ENCODE measurements around the gene CNTN6. TPM values are rescaled to one million over a fixed set of nuclear protein-coding genes. Genes with fewer than 3 reads are reported as not detected.

The CNTN6 gene
- total and polyA plus RNA-seq, 11 donors, result not detected

DNA sequence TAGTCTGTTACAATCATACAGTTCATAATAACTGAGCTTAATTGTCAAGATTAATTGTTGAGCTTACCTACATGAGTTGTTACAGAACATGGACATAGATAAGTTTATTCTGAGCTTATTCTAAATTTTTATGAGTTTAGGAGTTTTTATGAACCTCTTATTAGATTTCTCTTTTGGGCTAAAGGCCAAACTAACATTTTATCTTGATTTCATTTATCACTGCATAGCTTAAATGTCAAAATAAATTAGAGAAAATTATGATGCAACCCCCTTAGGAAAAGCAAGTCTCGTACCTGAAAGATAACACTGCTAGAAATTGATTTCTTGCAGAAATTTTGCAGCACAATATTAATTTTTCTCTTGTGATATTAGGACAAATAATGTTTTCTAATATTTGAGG is 54.5 kb downstream of the CNTN6 start:
- intact Hi-C loops (cut with DNase I), result no loop called here
- TF ChIP-seq CTCF (IDR thresholded peaks at IDR 0.05), result no peak
- TF ChIP-seq POLR2A (IDR thresholded peaks at IDR 0.05), result no peak
- Histone ChIP-seq H3K36me3 (no peaks in the 10 kb centered on the region), H3K9me3 (no peaks in the 10 kb centered on the region), H3K4me1 (no peaks in the 10 kb centered on the region), H3K27me3 (no peaks in the 10 kb centered on the region), H3K4me3 (no peak overlapping the region), H3K27ac (no peak overlapping the region)
- DNase-seq, result no peak
- 84 to 89% (median 85%) methylated on average over 1 of the region's 1 CpG for WGBS, 4 donors
- ATAC-seq, result no peak

- Histone ChIP-seq H3K9me3 (no peaks in the 10 kb centered on the region), H3K4me3 (no peak overlapping the region), H3K27me3 (no peaks in the 10 kb centered on the region), H3K4me1 (no peaks in the 10 kb centered on the region), H3K27ac (no peak overlapping the region), H3K36me3 (no peaks in the 10 kb centered on the region)
- DNase-seq (no peak), ATAC-seq (no peak)
- 75 to 83% (median 76%) methylated on average over 2 of the region's 2 CpGs for WGBS, 4 donors
- intact Hi-C loops (cut with DNase I), result no loop called here
- TF ChIP-seq CTCF (IDR thresholded peaks at IDR 0.05) (no peak), POLR2A (IDR thresholded peaks at IDR 0.05) (no peak)
Measured at GRCh38 chr3:1147819-1148218, 55.0 kb downstream of the CNTN6 start.

DNA sequence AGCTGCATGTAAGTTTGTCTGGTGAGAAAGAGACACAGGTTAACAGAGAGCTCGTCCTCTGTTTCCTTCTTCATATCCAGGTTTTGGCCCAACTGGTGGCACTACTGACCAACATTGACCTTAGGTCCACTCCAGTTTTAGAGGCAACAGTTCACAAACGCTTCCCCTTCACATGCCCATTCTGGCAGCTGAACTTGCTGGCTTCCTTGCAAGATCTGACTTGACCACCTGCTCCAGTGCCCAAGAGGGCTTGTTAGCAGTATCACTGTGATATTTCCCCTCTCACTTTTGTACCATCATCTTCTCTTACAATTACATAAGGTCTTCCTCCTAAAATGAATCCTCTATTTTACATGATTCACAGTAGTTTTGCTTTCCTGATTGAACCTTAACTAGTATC is 71.3 kb downstream of the CNTN6 start:
- H3K27ac ChIP-seq, result no peak overlapping the region
- H3K9me3 ChIP-seq, result no peaks in the 10 kb centered on the region
- 63 to 83% (median 68%) methylated on average over 2 of the region's 2 CpGs for WGBS, 4 donors
- no peak for ATAC-seq
- H3K4me1 ChIP-seq, result no peaks in the 10 kb centered on the region
- H3K27me3 ChIP-seq, result no peaks in the 10 kb centered on the region
- TF ChIP-seq POLR2A (IDR thresholded peaks at IDR 0.05) (no peak), CTCF (IDR thresholded peaks at IDR 0.05) (no peak)
- intact Hi-C loops (cut with DNase I), result no loop called here
- no peaks in the 10 kb centered on the region for H3K36me3 ChIP-seq
- no peak for DNase-seq
- no peak overlapping the region for H3K4me3 ChIP-seq

DNA sequence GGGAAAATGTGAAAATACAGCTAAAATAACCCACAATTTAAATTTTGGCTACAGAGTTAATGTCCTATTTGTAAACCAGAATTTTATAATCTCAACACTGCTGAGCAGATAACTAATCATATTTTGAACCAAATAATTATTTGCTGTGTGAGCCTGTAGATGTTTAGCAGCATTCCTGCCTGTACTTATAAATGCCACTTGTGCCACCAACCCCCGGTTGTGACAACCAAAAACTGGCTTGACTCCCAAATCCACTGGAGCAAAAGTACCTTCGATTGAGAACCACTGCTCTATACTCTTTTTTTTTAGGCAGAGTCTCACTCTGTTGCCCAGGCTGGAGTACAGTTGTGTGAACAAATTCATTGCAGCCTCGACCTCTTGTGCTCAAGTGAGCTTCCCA is 78.5 kb downstream of the CNTN6 start:
- H3K36me3 ChIP-seq, result no peaks in the 10 kb centered on the region

More for the DNA sequence above, 78.5 kb downstream of the CNTN6 start:
- intact Hi-C loops (cut with DNase I), result no loop called here
- ATAC-seq (no peak), DNase-seq (no peak)
- no peaks in the 10 kb centered on the region for H3K4me1 ChIP-seq
- no peaks in the 10 kb centered on the region for H3K27me3 ChIP-seq
- no peak overlapping the region for H3K4me3 ChIP-seq
- WGBS, 4 donors, result 72 to 75% (median 75%) methylated on average over 3 of the region's 3 CpGs
- TF ChIP-seq POLR2A (IDR thresholded peaks at IDR 0.05), result no peak
- no peak for TF ChIP-seq CTCF (IDR thresholded peaks at IDR 0.05)
- no peak overlapping the region for H3K27ac ChIP-seq
- H3K9me3 ChIP-seq, result no peaks in the 10 kb centered on the region
